Measurements from ENCODE around the gene CDSN. TPM values are rescaled to one million over a fixed set of nuclear protein-coding genes. Genes with fewer than 3 reads are reported as not detected.

Gene CDSN
- total RNA-seq, 6 experiments from 2014 or later: not detected

DNA sequence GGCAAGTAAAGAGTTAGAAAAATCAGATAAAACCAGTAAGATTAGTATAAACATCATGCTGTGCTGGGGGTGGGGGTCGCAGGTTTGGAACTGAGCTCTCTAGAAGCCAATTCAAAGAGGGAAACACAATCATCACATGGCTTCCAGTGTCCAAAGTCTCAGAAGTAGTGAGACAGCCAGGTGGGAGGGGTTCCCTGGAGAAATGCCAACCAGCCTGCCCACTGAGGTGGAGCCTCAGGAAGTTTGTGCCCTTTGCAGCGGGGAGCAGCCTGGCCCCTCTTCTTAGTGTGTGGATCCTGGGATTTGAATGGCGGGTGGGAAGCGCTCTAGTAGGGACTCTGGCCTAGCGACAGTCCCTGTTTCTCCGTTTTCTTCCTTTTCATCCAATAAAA, 29.3 kb downstream of the CDSN start:
- intact Hi-C loops (cut with DNase I): no loop called here
- no peaks in the 10 kb centered on the region for H3K27me3 ChIP-seq
- no peak for ATAC-seq

DNA sequence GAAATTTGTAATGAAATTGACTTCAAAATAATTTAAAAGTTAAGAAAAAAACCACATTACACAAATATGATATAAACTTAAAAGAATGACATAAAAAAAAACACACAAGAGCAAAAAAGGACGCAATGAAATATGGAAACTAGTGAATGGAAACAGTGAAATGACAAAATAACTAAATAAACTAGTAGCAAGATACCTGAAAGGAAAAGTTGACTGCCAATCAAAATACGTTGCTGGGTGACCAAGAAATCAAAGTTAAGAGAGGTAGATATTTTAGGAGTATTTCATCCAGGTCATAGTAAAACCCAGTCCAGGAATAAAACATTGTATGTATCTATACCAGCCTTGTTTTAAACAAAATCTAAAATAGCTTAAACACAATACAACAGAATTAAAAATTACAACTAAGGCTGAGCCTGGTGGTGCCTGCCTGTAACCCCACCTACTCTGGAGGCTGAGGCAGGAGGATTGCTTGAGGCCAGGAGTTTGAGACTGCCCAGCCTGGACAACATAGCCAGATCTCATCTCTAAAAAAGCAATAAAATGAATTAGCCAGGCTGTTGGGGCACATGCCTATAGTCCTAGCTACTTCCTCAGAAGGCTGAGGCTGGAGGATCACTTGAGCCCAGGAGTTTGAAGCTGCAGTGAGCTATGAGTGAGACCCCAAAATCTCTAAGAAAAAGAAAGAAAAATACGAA, 29.8 kb downstream of the CDSN start:
- H3K4me3 ChIP-seq: no peak overlapping the region
- no peak for DNase-seq
- H3K27ac ChIP-seq: no peak overlapping the region
- no peak for ATAC-seq
- H3K27me3 ChIP-seq: no peaks in the 10 kb centered on the region
- peaks cover 0 to 4% (median 0%) of the 10 kb centered on the region in 4 donors for H3K4me1 ChIP-seq
- intact Hi-C loops (cut with DNase I): no loop called here
- TF ChIP-seq, protein P1, sequence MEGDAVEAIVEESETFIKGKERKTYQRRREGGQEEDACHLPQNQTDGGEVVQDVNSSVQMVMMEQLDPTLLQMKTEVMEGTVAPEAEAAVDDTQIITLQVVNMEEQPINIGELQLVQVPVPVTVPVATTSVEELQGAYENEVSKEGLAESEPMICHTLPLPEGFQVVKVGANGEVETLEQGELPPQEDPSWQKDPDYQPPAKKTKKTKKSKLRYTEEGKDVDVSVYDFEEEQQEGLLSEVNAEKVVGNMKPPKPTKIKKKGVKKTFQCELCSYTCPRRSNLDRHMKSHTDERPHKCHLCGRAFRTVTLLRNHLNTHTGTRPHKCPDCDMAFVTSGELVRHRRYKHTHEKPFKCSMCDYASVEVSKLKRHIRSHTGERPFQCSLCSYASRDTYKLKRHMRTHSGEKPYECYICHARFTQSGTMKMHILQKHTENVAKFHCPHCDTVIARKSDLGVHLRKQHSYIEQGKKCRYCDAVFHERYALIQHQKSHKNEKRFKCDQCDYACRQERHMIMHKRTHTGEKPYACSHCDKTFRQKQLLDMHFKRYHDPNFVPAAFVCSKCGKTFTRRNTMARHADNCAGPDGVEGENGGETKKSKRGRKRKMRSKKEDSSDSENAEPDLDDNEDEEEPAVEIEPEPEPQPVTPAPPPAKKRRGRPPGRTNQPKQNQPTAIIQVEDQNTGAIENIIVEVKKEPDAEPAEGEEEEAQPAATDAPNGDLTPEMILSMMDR (IDR thresholded peaks at IDR 0.05): no peak
- TF ChIP-seq POLR2A (IDR thresholded peaks at IDR 0.05): no peak
- WGBS (ENCODE audit: insufficient coverage, low coverage, low lambda C conversion rate, missing lambda C conversion rate): 74% methylated on average over 3 of the region's 3 CpGs
- no peaks in the 10 kb centered on the region for H3K36me3 ChIP-seq
- H3K9me3 ChIP-seq: no peaks in the 10 kb centered on the region

More for the DNA sequence above, 29.3 kb downstream of the CDSN start:
- H3K9me3 ChIP-seq: no peaks in the 10 kb centered on the region
- no peak overlapping the region for H3K4me3 ChIP-seq
- no peak for DNase-seq
- no peaks in the 10 kb centered on the region for H3K36me3 ChIP-seq
- 92% methylated on average over 6 of the region's 6 CpGs for WGBS (ENCODE audit: insufficient coverage, low coverage, low lambda C conversion rate, missing lambda C conversion rate)
- peaks cover 0 to 4% (median 0%) of the 10 kb centered on the region in 4 donors for H3K4me1 ChIP-seq
- no peak overlapping the region for H3K27ac ChIP-seq
- TF ChIP-seq POLR2A (IDR thresholded peaks at IDR 0.05): no peak
- TF ChIP-seq, protein P1 (IDR thresholded peaks at IDR 0.05): no peak

DNA sequence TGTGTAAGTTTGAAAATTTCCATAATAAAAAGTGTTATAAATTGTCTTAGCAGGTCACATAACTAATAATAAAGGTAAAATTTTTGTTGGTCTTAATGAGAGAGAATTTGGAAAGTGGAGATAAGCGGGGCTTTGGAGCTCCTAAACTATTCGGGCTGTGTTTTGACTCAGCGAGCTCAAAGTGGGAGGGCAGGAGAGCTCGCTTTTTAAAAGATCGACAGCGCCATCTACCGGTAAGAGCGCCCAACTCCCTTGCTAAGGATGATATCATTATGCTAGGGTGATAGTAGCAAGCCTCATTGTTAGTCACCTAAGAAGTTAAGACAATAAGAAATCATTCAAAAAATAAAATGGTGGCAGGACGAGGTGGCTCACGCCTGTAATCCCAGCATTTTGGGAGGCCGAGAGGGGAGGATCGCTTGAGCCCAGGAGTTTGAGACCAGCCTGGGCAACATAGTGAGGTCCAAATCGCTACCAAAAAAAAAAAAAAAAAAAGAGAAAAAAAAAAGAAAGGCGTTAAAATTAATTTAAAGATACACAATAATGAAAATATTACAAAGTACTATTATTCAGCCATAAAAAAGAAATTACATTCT, 32.7 kb downstream of the CDSN start:
- H3K4me1 ChIP-seq: peaks cover 0 to 4% (median 0%) of the 10 kb centered on the region in 4 donors
- no peak overlapping the region for H3K4me3 ChIP-seq
- ATAC-seq (peak; percentile 98 to 100 (median 99)), DNase-seq (peak; percentile 79 to 82 (median 80))
- H3K27me3 ChIP-seq: no peaks in the 10 kb centered on the region
- 10% methylated on average over 14 of the region's 14 CpGs for WGBS (ENCODE audit: insufficient coverage, low coverage, low lambda C conversion rate, missing lambda C conversion rate)
- intact Hi-C loops (cut with DNase I): no loop called here
- H3K9me3 ChIP-seq: no peaks in the 10 kb centered on the region
- no peaks in the 10 kb centered on the region for H3K36me3 ChIP-seq
- H3K27ac ChIP-seq: no peak overlapping the region
- TF ChIP-seq, protein P1 (IDR thresholded peaks at IDR 0.05): peak; percentile 70 to 88 (median 86)
- TF ChIP-seq POLR2A (IDR thresholded peaks at IDR 0.05): no peak

DNA sequence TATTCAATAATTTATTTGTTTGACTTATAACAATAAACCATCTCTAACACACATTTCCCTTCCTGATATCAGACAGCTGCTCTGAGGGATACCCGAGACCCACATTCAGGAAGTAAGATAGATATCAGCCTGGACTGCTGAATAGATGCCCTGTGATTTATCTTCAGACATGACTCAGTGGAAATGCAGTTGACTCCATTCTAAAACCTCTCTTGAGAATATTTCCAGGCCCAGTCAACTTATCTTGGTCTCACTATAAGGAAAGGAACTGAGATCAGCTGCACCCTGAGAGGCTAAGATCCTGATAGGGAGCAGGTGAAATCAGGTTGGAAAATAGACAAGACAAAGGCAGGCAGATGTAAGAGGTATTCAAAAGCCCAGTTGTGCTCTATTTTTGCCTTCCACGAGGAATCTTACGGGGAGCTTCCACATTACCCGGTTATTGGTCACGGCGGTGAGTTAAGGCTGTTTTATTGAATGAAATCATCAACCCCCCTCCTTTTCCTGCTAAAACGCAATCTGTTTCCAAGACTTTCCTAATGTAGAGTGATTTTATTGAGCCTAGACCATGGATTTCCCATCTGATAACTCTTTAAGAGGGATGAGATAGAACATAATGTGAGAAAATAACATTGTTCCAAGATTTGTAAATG, 33.3 kb downstream of the CDSN start:
- H3K4me1 ChIP-seq: peaks cover 0 to 4% (median 0%) of the 10 kb centered on the region in 4 donors
- no peaks in the 10 kb centered on the region for H3K27me3 ChIP-seq
- H3K4me3 ChIP-seq: no peak overlapping the region
- ATAC-seq (no peak), DNase-seq (no peak)
- H3K36me3 ChIP-seq: no peaks in the 10 kb centered on the region
- WGBS (ENCODE audit: insufficient coverage, low coverage, low lambda C conversion rate, missing lambda C conversion rate): 28% methylated on average over 7 of the region's 7 CpGs
- no peaks in the 10 kb centered on the region for H3K9me3 ChIP-seq
- no peak for TF ChIP-seq POLR2A (IDR thresholded peaks at IDR 0.05)
- TF ChIP-seq, protein P1 (IDR thresholded peaks at IDR 0.05): no peak
- intact Hi-C loops (cut with DNase I): no loop called here
- no peak overlapping the region for H3K27ac ChIP-seq
